Activated effector memory CD4-positive, alpha-beta T cell treated with anti-CD3 and anti-CD28 coated beads, Interleukin-2, amount 50 U/mL, for 16 hours (primary cell): ENCODE data around the gene ITGA11.
A peak's percentile ranks its signal among the peaks of the same experiment; 100 is the strongest.

Experiments
- DNase-seq: peaks from one replicate; pipeline ENCODE4 v3.0.0-alpha.2; 2020

ITGA11 gene

DNA sequence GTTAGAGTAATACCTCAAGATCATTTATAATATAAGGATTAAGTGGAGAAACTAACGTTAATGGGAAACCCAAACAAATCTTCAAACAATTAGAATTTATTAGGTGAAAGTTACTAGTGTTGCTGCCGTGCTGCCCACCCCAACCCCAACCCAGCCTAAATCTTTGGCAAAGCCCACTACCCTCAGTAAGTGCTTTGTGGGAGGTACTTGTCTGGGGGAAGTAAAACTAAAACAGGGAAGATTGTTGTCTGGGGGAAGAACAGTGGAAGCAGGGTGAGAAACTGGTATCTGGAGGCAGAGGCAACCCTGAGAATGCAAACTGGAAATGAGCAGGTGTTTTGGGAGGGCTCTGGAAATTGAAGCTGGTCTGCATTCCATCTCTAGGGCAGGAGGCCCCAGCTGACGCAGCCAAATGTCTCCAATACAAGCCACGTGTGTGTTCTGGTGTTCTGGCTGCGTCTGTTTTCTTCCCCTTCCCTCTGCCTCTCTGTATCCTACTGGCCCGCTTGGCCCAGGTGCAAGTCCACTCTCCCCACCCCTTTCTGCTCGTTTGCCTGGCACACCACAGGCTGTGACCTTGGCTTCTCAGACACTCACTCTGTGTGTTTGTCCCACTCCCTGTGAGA lies 121.7 kb downstream of the ITGA11 start:
- DNase-seq: peak; percentile 28

DNA sequence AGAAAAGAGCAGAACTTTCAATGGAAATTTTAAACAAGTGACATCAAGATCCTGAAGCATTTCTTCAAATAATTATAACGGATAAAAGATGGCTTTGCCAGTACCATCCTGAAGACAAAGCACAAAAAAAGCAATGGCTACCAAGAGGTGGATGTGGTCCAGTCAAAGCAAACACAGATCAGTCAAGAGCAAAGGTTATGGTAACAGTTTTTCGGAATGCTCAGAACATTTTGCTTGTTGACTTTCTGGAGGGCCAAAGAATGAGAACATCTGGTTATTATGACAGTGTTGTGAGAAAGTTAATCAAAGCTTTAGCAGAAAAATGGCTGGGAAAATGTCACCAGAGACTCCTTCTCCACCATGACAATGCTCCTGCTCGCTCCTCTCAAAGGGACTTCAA lies 122.9 kb downstream of the ITGA11 start:
- DNase-seq: no peak

GRCh38 chr15:68307131-68307928 lies 124.6 kb downstream of the ITGA11 start:
- peak; percentile 27 for DNase-seq

GRCh38 chr15:68305420-68305871 lies 126.5 kb downstream of the ITGA11 start:
- no peak for DNase-seq

DNA sequence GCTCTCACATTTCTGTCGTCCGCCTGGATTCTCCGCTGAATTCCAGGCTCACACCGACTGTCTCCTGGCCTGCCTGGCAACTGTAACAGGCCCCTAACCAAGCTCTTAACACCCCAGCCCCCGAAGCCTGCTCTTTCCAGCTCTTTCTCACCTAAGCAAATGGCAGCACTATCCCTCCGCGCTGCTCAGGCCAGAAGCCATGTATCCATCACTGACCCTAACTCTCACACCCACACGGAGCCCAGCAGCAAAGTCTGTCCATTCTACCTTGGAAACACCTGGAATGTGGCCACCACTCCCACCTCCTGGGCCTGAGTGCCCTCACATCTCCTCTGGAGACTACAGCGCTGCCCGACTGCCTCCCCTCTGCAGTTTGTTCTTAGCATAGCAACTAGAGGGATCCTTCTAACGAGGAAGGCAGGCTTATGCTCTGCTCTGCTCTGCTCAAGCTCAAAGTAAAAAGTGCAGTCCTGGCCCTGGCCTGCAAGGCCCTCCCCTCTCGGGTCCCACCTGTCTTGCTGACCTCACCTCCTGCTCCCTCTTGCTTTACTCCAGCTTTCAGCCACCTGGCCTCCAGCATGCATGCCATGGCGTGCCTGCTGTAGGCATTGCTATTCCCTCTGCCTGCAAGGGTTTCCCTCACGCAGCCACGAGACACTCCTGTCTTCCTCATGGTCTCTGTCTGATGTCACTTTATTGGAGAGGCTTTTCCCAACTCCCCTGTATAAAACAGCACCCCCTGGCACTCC lies 127.2 kb downstream of the ITGA11 start:
- no peak for DNase-seq

- DNase-seq: peak; percentile 49
Measured at GRCh38 chr15:68303560-68304436, 128.2 kb downstream of the ITGA11 start.

DNA sequence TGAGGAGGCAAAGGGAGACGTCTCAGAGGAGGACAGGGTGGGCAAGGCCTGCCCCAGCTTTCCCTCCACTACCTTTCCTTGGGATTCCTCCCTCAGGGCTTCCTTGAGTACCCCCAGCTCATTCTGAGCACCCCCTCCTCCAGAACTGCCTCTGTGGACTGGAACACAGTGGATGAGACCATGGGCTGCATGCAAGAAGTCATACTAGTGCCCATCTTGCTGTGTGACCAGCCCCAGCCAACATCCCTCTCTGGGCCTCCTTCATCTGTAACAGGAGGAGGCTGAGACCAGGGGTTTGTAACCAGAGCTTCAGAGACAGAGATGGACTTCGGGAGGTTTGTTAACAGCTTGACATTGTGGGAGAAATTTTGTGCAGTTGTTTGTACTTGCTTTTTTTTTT lies 128.8 kb downstream of the ITGA11 start:
- no peak for DNase-seq

- DNase-seq: no peak
Measured at GRCh38 chr15:68302729-68303128, 129.2 kb downstream of the ITGA11 start.

- DNase-seq: no peak
Measured at GRCh38 chr15:68301301-68301700, 130.7 kb downstream of the ITGA11 start.

DNA sequence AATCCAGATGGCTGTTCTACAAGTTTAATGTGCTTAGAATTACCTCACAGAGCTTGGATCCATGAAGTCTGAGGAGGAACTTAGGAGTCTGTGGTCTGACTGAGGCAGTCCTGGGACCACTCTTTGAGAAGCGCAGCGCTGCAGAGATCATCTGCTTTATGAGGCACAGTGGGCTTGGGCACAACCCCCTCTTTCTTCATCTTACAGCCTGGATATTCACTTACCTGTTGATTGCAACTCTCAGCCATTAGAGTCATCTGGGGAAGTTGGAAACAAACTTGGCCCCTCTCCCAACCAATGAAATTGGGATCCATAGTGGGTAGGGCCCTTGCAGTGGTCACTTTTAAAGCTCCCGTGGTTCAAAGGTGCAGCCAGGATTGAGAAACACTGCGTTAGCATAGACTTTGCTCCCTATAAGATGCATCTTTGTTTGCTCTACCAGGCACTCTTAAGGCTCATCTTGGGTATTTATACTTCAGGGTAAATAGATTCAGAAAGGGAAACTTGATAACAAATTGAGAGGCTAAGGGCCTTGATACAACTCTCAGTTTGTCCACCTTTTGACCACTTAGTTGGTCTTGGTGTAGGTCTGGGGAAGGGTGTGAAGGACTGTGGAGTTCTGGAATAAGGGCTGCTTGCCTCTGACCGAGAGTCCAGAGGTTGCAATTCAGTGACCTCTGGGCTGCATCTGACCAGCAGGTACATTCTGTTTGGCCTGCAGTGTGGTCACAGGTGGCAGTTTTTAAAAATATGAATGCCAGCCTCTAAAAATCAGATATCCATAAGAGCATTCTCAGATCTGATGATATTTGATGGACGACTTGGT lies 131.6 kb downstream of the ITGA11 start:
- DNase-seq: no peak

DNA sequence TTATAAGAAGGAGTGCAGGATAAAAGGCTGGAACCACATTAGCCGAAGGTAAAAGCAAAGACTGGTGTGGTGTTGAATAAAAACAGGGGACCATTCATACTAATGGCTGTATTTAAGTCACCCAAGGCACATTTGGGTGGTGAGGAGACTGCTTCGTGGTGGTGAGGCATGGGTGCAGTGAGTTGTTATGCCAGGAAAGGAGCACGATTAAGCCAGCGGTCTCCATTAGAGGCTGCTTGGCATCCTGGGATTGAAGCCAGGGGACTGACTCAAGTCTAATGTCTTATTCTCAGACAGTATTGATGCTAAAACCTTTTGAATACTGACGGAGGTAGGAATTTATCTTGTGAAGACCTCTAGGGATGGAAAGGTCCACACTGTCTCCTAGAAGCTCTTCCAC lies 132.5 kb downstream of the ITGA11 start:
- DNase-seq: no peak

GRCh38 chr15:68298882-68299381 lies 133.0 kb downstream of the ITGA11 start:
- DNase-seq: no peak

DNA sequence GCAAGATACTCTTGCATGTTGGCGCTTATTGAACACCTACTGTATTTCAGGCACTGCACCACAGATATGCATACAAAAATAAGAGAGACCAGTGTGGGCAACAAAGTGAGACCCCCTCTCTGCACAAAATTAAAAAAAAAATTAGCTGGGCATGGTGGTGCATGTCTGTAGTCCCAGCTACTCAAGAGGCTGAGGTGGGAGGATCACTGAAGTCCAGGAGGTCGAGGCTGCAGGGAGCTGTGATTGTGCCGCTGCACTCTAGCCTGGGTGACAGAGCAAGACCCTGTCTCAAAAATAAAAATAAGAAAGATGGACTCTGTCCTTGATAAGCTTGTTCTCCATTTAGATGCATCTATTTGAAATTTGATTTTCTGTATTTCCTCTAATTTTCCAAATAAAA lies 133.6 kb downstream of the ITGA11 start:
- DNase-seq: no peak

DNA sequence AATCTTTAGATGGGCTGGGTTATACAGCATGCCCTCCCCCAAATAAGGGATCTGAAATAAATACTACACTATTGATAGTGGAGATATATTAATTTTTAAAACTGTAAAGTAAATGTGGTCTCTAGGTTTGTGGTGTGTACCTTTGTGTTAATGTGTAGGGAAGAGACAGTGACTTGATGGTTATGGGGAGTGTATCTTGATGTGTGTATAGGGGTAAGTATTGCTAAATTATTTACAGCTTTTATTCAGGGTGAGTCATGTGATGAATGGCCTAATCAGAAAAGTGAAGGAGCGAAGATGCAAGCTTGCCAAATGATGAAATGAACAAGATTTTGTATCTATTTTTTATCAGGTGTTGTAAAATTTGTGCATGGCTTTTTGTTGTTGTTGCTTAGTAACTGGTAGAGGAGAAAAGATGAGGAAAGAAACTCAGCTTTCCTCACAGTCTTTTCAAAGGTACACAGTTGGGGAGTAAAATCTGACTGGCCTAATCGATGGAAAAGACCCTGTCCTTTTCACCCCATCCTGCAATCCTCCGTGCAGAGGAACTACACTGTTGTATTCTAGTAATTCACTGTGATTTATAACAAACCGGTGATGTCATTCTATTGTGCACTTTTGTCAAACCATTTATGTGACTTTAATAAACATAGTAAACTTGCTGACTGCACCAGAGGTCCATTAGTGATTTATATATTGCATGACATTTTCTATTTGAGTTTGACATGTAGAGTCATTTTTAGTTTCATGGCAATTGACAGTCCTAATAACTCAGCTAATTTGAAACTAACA lies 136.8 kb downstream of the ITGA11 start:
- DNase-seq: no peak

DNA sequence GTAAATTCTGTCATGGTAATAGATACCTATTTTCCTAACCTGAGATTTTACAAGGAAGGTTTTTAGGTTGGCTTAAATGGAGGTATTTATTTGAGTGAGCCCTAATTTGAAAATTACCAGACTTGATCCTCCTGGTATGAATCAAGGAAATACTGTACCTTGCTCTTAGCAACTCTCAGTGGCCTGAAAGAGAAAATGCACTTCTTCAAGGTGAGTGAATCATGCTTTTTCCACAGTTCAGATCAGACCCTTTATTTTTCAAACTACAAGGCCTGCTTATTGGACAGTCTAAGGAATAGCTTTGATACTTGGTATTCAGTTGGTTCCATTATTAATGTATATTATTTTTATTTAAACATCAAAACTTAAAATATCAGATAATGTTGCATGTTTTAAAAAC lies 139.0 kb downstream of the ITGA11 start:
- DNase-seq: no peak

- DNase-seq: no peak
Measured at GRCh38 chr15:68292157-68292781, 139.7 kb downstream of the ITGA11 start.

- no peak for DNase-seq
Measured at GRCh38 chr15:68290715-68291114, 141.2 kb downstream of the ITGA11 start.

DNA sequence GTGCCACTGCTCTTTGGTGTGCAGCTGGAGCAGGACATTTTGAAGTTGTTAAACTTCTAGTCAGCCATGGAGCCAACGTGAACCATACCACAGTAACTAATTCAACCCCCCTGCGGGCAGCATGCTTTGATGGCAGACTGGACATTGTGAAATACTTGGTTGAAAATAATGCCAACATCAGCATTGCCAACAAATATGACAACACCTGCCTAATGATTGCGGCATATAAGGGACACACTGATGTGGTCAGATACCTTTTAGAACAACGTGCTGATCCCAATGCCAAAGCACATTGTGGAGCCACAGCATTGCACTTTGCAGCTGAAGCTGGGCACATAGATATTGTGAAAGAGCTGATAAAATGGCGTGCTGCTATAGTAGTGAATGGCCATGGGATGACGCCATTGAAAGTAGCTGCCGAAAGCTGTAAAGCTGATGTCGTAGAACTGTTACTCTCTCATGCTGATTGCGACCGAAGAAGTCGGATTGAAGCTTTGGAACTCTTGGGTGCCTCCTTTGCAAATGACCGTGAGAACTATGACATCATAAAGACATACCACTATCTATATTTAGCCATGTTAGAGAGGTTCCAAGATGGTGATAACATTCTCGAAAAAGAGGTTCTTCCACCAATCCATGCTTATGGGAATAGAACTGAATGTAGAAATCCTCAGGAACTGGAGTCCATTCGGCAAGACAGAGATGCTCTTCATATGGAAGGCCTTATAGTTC lies 142.2 kb downstream of the ITGA11 start:
- no peak for DNase-seq

GRCh38 chr15:68289057-68289456 lies 142.9 kb downstream of the ITGA11 start:
- no peak for DNase-seq

DNA sequence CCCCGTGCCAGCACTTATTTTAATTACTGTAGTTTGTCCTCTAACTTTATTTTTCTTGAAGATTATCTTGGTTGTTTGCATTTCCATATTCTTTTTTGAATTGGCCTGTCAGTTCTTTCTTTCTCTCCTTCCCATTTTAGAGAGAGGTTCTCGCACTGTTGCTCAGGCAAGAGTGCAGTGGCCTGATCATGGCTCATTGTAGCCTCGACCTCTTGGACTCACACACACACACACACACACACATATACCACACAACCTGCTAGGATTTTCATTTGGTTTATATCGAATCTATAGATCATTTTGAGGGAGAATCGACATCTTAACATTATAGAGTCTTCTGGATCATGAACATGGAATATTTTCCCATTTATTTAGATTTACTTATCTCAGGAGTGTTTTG lies 145.7 kb downstream of the ITGA11 start:
- no peak for DNase-seq
